ENCODE data around the gene MAN1A1. TPM values are rescaled to one million over a fixed set of nuclear protein-coding genes. Genes with fewer than 3 reads are reported as not detected.

MAN1A1 gene
- polyA plus RNA-seq, 1 donor from 2014 or later: 4.6 TPM

DNA sequence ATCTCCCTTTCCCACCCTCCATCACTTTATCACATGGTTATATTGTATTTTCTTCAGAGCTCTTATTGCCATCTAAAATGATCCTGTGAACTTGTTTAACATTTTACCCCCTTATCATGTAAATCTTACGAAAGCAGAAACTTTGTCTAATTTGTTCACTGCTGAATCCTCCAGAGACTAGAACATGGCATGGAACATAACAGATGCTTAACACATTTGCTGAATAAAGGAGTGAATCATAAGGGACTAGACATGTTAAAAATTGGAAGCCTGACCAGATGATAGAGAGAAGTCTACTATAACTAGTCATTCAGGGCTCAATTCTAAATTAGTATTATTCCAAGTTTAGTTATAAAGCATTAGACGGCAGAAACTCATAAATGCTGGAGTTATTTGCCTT is 73.3 kb downstream of the MAN1A1 start:
- Histone ChIP-seq H3K27ac (ENCODE audit: low read length) (no peak overlapping the region), H3K9me3 (ENCODE audit: low read length) (no peaks in the 10 kb centered on the region), H3K36me3 (ENCODE audit: insufficient read depth, low read length) (no peaks in the 10 kb centered on the region), H3K4me3 (ENCODE audit: low read length) (no peak overlapping the region), H3K9me2 (ENCODE audit: insufficient read depth, low read length) (no peaks in the 10 kb centered on the region), H3K79me2 (replicated peaks; ENCODE audit: insufficient read depth, low read length) (no peaks in the 10 kb centered on the region), H3F3A (ENCODE audit: insufficient read depth, low read length, poor library complexity, severe bottlenecking) (no peaks in the 10 kb centered on the region), H3K27me3 (ENCODE audit: insufficient read depth, low read depth, low read length) (no peaks in the 10 kb centered on the region), H3K4me2 (ENCODE audit: low read length) (no peak overlapping the region), H3K9ac (ENCODE audit: low read length) (no peak overlapping the region), H2AFZ (ENCODE audit: low read depth, low read length) (no peak overlapping the region), H4K20me1 (ENCODE audit: insufficient read depth) (no peaks in the 10 kb centered on the region)
- TF ChIP-seq, protein P1, sequence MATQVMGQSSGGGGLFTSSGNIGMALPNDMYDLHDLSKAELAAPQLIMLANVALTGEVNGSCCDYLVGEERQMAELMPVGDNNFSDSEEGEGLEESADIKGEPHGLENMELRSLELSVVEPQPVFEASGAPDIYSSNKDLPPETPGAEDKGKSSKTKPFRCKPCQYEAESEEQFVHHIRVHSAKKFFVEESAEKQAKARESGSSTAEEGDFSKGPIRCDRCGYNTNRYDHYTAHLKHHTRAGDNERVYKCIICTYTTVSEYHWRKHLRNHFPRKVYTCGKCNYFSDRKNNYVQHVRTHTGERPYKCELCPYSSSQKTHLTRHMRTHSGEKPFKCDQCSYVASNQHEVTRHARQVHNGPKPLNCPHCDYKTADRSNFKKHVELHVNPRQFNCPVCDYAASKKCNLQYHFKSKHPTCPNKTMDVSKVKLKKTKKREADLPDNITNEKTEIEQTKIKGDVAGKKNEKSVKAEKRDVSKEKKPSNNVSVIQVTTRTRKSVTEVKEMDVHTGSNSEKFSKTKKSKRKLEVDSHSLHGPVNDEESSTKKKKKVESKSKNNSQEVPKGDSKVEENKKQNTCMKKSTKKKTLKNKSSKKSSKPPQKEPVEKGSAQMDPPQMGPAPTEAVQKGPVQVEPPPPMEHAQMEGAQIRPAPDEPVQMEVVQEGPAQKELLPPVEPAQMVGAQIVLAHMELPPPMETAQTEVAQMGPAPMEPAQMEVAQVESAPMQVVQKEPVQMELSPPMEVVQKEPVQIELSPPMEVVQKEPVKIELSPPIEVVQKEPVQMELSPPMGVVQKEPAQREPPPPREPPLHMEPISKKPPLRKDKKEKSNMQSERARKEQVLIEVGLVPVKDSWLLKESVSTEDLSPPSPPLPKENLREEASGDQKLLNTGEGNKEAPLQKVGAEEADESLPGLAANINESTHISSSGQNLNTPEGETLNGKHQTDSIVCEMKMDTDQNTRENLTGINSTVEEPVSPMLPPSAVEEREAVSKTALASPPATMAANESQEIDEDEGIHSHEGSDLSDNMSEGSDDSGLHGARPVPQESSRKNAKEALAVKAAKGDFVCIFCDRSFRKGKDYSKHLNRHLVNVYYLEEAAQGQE (IDR thresholded peaks at IDR 0.05; ENCODE audit: borderline replicate concordance): no peak
- TF ChIP-seq MXI1 (conservative IDR thresholded peaks at IDR 0.05; ENCODE audit: poor library complexity, severe bottlenecking): no peak
- TF ChIP-seq, protein P2, sequence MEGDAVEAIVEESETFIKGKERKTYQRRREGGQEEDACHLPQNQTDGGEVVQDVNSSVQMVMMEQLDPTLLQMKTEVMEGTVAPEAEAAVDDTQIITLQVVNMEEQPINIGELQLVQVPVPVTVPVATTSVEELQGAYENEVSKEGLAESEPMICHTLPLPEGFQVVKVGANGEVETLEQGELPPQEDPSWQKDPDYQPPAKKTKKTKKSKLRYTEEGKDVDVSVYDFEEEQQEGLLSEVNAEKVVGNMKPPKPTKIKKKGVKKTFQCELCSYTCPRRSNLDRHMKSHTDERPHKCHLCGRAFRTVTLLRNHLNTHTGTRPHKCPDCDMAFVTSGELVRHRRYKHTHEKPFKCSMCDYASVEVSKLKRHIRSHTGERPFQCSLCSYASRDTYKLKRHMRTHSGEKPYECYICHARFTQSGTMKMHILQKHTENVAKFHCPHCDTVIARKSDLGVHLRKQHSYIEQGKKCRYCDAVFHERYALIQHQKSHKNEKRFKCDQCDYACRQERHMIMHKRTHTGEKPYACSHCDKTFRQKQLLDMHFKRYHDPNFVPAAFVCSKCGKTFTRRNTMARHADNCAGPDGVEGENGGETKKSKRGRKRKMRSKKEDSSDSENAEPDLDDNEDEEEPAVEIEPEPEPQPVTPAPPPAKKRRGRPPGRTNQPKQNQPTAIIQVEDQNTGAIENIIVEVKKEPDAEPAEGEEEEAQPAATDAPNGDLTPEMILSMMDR (IDR thresholded peaks at IDR 0.05; ENCODE audit: poor library complexity, severe bottlenecking): no peak
- no peak for TF ChIP-seq SMC3 (conservative IDR thresholded peaks at IDR 0.05; ENCODE audit: poor library complexity)
- TF ChIP-seq TAF1 (IDR thresholded peaks at IDR 0.05; ENCODE audit: low read depth): no peak
- TF ChIP-seq POLR2AphosphoS5 (IDR thresholded peaks at IDR 0.05): no peak

DNA sequence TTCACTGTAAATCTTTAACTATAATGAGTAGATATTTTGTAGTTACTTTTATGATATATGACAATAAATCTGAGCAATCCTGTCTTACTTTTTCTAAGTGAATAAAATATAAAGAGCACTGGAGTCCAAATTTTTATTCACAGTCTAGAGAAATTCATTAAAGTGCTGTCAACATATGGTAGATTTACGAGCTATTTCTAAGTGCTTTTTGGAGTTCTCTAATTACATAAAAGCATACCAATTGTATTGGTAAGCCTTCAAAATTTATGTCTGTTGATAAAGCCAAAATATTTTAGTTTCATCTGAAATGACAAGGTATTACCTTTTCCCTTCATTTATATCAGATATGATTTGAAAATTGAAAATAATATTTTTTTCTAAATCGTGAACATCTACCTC is 75.4 kb downstream of the MAN1A1 start:
- H3K27ac ChIP-seq (ENCODE audit: low read length): no peak overlapping the region
- H3K27me3 ChIP-seq (ENCODE audit: insufficient read depth, low read depth, low read length): no peaks in the 10 kb centered on the region
- no peaks in the 10 kb centered on the region for H3K36me3 ChIP-seq (ENCODE audit: insufficient read depth, low read length)
- H3K79me2 ChIP-seq (replicated peaks; ENCODE audit: insufficient read depth, low read length): no peaks in the 10 kb centered on the region
- H3K4me3 ChIP-seq (ENCODE audit: low read length): no peak overlapping the region
- H3F3A ChIP-seq (ENCODE audit: insufficient read depth, low read length, poor library complexity, severe bottlenecking): no peaks in the 10 kb centered on the region
- no peak overlapping the region for H2AFZ ChIP-seq (ENCODE audit: low read depth, low read length)
- TF ChIP-seq, protein P1 (IDR thresholded peaks at IDR 0.05; ENCODE audit: borderline replicate concordance): no peak
- TF ChIP-seq RAD21 (conservative IDR thresholded peaks at IDR 0.05) (no peak), POLR2AphosphoS5 (IDR thresholded peaks at IDR 0.05) (no peak), MXI1 (conservative IDR thresholded peaks at IDR 0.05; ENCODE audit: poor library complexity, severe bottlenecking) (no peak), TAF1 (IDR thresholded peaks at IDR 0.05; ENCODE audit: low read depth) (no peak), EP300 (conservative IDR thresholded peaks at IDR 0.05; ENCODE audit: poor library complexity, severe bottlenecking) (no peak), EZH2 (IDR thresholded peaks at IDR 0.05; ENCODE audit: borderline replicate concordance, insufficient read depth, low read length, poor library complexity, severe bottlenecking) (no peak), SMC3 (conservative IDR thresholded peaks at IDR 0.05; ENCODE audit: poor library complexity) (no peak)
- TF ChIP-seq, protein P2 (IDR thresholded peaks at IDR 0.05; ENCODE audit: poor library complexity, severe bottlenecking): no peak
- H3K9me2 ChIP-seq (ENCODE audit: insufficient read depth, low read length): no peaks in the 10 kb centered on the region
- no peak overlapping the region for H3K9ac ChIP-seq (ENCODE audit: low read length)
- H3K9me3 ChIP-seq (ENCODE audit: low read length): no peaks in the 10 kb centered on the region
- no peak overlapping the region for H3K4me2 ChIP-seq (ENCODE audit: low read length)
- H4K20me1 ChIP-seq (ENCODE audit: insufficient read depth): no peaks in the 10 kb centered on the region

All from neural cell (in vitro differentiated cells).